NCI-H748 (cell line): Measurements from ENCODE around the gene MAD1L1.
A peak's percentile ranks its signal among the peaks of the same experiment; 100 is the strongest.

Experiments used
- DNase-seq: peaks from one replicate; lab custom pipeline; 2025; ENCODE audit not compliant: unreplicated experiment; lab: John Stamatoyannopoulos, UW

The MAD1L1 gene

DNA sequence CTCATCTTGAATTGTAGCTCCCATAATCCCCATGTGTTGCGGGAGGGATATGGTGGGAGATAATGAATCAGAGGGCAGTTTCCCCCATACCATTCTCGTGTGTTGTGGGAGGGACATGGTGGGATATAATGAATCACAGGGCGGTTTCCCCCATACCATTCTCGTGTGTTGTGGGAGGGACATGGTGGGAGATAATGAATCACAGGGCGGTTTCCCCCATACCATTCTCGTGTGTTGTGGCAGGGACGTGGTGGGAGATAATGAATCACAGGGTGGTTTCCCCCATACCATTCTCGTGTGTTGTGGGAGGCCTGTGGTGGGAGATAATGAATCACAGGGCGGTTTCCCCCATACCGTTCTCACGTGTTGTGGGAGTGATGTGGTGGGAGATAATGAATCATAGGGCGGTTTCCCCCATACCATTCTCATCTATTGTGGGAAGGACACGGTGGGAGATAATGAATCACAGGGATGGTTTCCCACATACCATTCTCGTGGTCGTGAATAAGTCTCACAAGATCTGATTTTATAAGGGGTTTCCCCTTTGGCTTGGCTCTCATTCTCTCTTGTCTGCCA, 271.0 kb downstream of the MAD1L1 start:
- no peak for DNase-seq

DNA sequence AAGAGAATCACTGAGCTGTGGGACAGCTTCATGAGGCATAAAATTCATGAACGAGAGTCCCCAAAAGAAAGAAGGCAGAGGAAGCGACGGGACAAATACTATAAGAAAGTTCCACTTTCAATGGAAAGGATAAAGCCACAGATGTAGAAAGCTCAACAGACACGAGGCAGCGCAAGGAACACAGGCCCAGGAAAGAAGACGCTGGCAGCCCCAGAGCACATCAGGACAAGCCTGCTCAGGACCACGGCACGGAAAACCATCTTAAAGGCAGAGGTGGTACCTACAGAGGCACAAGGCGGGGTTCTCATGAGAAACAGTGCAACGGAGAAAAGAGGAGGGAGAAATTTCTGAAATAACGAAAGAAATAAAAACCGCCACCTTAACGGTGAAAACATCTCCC, 273.4 kb downstream of the MAD1L1 start:
- no peak for DNase-seq

- DNase-seq, result no peak
These were observed 275.1 kb downstream of the MAD1L1 start for GRCh38 chr7:1957471-1958225.

DNA sequence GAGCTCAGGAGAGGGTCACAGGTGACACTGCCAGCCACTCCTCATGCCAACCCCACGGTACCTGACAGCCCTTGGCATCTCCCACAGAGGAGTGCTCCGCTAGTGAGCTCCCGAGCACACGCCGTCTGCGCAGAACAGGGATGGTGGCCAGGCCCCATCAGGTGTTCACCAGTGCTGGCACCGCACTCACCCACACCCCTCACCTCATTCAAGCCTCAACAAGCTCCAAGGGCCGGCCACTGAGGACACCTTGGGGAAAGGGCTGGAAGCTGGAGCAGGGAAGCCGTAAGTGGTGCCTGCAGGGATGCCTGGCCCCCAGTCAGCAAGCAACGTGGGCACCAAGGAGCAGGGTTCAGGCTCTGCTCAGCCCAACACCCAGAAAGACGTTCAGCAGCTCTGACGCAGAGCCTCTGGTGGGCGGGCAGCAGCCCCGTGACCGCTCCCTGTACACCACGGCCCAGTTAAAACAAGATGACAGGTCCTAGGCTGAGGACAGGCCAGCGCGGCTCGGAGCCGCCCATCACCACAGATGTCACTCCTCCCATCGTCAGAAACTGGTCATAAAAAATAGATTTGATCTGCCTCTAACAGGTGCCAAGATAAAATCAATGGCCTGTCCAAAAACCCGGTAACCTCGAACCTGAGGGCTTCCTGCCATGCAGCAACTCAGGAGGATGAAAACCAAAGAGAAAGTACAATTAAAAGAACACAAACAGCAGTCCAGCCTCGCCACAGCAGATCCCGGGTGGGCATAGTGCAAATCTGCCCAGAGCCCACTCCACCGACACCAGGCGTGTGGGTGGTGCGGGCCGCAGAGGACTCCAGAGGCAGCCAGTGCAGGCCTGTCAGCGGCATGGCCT, 275.9 kb downstream of the MAD1L1 start:
- no peak for DNase-seq

DNA sequence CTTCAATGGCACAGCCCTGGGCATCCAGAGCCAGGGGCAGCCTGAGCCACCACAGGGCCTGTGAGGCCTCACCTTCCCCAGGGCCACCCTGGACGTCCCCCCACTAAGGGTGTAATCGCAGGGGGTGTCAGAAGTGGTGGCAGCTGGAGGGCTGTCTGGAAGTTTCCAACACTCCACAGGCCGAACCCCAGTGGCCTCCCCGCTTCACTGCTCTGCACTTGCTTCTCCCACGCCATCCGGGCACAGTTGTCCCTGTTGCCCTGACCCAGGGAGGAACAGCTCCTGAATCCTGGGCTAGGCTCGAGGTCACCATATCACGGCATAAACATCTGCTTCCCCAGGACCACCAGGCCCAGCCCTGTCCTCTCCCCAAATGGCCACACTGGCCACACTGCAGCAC, 276.6 kb downstream of the MAD1L1 start:
- no peak for DNase-seq

DNA sequence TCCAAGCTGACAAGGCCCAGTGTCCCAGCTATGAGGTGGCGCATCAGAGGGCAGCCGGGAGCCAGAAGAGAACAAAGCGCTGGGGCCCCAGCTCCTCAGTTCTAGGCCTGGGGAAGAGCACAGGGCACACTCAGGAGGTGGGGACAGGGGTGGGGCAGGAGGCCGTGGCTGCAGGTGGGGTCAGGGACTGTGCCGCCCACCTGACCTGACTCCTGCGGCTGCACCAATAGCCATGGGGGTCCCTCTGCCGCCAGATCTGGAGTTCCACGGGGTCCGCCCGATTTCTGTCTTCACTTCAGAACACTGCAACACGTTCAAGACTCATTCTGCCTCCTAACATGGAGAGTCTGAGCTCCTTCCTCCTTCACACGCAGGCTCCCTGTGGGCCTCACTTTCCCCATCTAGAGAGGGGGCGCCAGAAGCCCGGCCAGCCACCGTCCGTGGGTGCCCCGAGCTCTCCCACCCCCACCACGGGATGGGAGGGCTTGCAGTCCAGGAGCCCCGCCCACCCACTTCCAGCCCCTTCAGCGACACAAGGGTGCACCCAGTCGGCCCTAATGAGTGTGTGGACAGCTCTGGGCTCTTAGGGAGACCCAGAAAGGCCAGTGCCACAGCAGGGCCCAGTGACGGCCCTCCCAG, 278.3 kb downstream of the MAD1L1 start:
- no peak for DNase-seq

DNA sequence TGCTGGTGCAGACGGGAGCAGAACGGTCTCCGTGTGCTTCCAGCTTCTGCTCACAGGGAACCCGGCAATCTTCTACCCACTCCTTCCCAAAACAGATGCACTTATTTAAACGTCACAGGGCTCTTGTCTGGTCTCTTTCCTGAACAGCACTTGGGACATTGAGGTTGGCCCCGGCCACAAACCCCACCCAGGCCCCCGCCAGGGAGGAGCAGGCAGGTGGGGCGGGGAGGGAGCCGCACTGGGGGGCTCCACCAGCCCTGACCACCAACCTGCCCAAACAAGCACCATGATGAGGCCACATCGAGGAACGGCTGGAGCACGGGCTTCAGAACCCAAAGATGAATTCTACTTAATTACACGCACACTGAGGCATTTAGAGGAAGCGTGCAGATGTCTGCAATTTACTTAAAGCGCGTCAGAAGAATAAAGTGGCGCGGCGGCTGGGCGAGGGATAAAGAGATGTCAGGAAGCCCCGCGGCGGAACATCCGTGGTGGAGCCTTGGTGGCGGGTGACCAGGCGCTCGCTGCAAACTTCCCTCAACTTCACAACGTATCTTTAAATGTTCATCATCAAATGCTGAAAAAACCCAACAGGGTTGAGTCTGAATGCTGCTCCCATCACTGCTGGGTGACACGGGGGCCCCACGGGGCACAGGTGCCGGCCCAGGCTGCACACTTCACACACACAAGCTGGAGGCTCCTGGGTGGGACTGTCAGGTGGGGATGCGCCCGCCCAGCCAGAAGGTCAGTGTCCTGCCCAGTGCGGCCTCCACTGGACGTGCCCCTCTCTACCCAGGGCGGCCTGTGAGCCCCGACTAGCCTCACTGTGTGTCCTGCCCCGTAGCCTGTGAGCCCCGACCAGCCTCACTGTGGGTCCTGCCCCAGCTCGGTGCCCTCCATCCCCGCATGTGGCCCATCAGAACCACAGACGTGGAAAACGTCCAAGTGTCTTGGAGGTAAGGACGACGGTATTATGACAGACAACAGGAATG, 279.2 kb downstream of the MAD1L1 start:
- DNase-seq, result no peak

- DNase-seq, result no peak
These were observed 280.0 kb downstream of the MAD1L1 start for GRCh38 chr7:1952781-1953180.

DNA sequence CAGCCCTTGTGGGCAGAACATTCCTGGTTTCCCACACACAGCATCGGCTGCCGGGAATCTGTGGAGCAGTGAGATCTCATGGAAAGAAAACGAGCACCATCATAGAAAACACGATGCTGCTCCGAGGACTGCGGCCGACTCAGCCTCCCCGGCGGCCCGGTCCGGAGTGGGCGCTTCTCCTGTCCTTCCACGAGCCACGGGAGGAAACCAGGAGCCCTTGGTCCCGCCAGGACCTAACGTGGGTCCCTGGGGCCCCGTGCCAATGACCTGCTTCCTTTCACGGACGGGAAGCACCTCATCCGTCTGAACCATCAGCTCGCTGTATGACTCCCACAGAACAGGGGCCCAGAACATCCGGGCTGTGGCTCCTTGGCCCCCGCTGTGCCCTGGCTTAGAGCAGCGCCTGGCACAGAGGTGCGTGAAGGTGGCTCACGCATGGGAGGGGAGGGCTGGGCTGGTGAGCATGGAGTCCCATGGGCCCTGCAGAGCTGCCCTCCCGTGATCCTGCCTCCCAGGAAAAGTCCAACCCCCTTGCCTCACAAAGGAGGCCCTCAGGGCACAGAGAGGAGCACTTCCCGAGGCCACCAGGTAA, 280.5 kb downstream of the MAD1L1 start:
- no peak for DNase-seq

DNA sequence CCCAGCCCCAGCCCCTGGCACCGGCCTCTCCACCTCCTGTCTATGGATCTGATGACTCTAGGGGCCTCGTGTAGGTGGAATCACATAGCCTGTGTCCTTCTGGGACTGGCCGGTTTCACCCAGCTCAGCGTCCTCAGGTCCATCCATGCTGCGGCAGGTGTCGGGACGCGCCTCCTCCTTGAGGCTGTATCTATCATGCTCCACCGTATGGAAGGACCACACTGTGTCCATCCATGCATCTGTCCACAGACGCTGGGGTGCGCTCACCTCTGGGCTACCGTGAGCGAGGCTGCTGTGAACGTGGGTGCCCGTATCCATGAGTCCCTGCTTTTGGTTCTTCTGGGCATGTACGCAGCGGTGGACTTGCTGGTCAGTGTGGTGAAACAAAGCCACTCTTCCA, 281.1 kb downstream of the MAD1L1 start:
- no peak for DNase-seq

DNA sequence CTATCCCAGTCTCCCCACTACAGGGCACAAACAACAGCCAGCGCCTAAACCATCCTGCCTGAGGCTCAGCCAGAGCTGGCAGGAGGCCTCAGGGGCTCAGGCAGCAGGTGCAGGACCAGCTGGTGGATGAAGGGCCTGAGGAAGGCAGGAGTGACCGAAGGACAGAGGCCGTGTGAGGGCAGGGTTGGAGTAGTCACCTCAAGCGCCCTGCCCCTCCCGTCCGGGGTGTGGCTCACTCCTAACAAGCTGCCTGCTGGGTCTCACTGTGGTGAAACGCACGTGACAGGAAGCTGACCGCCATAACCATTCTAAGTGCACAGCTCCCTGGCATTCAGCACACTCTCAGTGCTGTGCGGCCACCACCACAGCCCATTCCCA, 281.6 kb downstream of the MAD1L1 start:
- peak; percentile 93 for DNase-seq

DNA sequence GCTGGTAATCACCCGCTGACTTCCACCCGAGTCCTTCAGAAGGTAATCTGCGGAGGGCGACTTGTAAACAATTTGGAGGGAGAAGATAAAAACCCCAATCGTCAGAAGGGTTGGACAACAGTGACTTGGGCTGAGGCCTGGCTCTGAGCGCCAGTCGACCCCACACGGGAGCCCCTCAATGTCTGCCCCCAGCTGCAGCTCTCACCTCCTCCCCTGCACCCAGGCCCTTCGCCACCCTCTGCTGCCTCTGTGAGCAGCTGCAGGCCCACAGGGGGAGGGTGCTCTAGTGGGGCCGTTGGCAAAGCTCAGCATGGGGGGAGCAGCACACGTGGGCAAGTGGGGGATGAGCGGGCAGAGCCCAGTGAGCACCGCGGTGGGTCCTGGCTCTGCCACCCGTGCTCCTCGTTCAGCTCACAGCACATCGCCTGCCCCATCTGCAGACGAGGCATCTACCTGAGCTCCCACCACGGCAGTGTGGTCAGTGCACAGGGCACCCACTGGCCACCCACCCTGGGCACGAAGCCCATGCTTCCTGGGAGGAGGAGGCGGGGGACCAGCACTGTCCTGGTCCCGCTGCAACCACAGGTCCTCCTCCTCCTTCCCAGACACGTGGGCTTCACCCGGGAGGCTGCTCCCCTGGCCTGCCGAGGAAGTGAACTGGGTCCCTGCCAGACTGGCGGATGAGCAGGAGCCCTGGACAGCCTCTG, 282.1 kb downstream of the MAD1L1 start:
- no peak for DNase-seq

DNA sequence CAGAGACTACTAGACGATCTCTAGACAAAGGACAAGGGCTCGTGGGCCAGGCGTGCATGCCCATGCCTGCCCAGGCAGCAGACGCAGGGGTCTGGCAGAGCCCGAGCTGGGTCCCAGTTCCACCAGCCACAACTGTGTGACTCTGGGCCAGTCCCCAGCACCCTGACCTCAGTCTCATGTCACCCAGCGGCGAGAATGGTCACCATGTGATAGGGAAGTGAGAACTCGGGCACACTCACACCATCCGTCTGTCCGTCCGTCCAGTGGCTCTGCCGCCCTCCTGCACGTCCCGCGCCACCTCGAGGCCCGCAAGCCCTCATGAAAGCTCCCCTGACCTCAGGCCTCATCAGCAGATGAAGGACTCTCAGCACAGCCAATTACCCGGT, 282.7 kb downstream of the MAD1L1 start:
- DNase-seq, result no peak

DNA sequence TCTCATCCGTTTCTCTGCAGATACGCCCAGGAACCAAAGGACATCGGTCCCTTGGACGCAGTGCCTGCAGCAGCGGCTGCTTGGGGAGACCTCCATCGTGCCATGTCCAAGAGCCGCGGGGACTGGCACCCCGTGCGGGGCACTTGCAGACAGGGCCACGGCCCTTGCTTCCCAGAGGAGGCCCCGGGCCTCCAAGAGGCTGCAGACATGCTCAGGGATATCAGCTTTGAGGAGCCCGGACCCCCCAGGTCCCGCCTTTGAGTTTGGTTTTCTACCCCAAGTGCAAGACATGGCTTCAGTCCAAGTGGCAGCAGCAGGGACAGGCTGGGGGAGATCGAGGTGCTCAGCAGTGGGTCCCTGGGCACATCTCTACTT, 283.1 kb downstream of the MAD1L1 start:
- no peak for DNase-seq

DNA sequence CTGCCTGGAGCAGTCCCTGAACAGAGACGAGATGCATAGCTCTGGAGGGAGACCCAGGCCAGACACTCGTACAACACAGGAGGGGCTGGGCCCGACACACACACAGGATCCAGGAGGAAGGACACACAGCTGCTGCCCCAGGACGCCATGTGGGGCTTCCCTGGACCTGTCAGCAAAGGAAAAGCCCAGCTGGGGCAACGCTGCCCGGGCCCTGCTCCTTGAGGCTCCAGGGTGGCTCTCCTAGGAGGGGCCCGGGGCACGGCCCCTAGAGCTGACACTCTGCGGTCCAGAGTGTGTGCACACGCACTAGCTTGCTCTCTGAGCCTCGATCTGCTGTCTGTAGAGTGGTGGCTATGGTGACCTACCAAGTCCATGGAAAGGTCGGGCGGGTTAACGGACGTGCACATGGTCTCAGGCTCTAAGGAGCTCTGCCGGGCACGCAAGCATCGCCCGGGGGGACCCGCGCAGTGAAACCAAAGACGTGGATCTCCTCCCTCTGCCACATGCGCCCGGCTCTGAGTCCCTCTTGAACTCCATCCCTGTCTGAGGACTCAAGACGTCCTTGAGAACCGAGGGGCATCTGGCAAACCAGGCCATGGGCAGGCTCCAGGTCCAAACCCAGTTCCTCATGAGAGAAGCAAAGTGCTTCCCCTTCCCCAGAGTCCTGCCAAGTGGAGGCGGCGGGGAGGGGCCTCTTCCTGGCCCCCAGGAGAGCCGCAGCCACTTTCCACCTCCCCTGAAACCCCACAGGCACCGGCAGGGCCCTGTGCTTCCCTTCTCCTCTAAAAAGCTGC, 283.7 kb downstream of the MAD1L1 start:
- DNase-seq, result no peak

DNA sequence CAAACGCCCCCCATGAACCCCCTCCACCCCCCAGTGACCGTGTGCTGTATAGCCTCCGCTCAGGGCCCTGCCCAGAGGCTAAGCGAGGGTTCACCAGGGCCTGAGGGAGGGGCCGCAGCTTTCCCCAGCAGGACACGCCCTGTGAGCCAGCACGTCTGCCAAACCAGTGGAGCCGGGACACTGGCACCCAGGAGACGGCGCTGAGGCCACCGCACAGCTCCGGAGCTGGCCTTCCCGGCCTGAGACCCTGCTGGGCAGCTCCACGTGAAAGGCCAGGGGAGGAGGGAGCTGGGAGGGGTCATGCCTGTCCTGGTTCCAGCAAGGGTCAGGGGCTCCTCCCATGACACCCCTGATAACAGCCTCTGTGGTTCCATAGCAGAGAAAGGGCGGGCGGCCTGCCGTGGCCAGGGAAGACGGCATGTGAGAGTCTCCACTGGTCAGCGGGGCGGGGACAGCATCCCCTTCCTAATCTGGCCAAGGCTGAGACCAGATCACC, 284.4 kb downstream of the MAD1L1 start:
- no peak for DNase-seq

DNA sequence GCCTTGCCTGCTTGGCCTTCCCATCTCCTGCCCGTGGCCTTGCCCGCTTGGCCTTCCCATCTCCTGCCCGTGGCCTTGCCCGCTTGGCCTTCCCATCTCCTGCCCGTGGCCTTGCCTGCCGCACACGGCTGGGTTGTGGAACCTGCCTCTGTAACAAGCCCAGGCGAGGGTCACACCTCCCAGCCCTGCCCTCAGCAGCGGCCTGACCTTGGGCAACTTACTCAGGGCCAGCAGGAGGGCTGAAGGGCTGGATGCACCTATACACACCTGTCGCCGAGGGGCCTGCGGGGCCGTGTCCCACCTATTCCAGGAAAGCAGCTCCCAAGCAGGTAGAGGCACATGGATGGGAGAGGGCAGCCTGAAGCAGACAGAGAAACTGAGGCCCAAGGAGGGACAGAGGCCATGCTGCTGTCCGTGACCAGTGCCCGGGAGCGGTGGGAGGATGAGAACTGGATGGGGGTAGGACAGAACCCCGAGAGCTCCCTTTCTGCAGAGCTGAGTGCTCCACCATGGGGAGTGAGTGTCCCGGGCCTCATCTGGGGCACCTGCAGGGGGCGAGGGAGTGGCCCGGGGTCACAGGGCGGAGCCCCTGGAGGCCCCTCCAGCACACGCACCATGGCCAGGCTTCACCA, 285.0 kb downstream of the MAD1L1 start:
- DNase-seq, result no peak
